ENCODE data around the gene TRMU. TPM values are rescaled to one million over a fixed set of nuclear protein-coding genes. Genes with fewer than 3 reads are reported as not detected.

Gene TRMU
- total RNA-seq, 1 donor from 2014 or later: 70.1 TPM

GRCh38 chr22:46349681-46350080 lies 14.2 kb downstream of the TRMU start:
- no peaks in the 10 kb centered on the region for H3K4me1 ChIP-seq
- H3K27ac ChIP-seq: no peak overlapping the region
- no peaks in the 10 kb centered on the region for H3K9me3 ChIP-seq (ENCODE audit: low read depth)
- TF ChIP-seq CTCF (IDR thresholded peaks at IDR 0.05) (no peak), EZH2phosphoT487 (IDR thresholded peaks at IDR 0.05) (no peak), EZH2 (IDR thresholded peaks at IDR 0.05) (no peak)
- H3K36me3 ChIP-seq: no peaks in the 10 kb centered on the region
- no peaks in the 10 kb centered on the region for H3F3A ChIP-seq (ENCODE audit: low read depth)
- H3K27ac Mint-ChIP-seq: no peak overlapping the region
- peaks cover 22% of the 10 kb centered on the region for H3K36me3 Mint-ChIP-seq
- no peaks in the 10 kb centered on the region for H3K27me3 Mint-ChIP-seq (ENCODE audit: insufficient read depth, low read depth)
- H2AFZ ChIP-seq (replicated peaks): no peak overlapping the region
- peaks cover 11% of the 10 kb centered on the region for H4K20me1 ChIP-seq (ENCODE audit: low read depth)
- H3K4me2 ChIP-seq: no peak overlapping the region
- no peak overlapping the region for H3K4me3 ChIP-seq
- peaks cover 6% of the 10 kb centered on the region for H3K4me1 Mint-ChIP-seq
- H3K27me3 ChIP-seq: no peaks in the 10 kb centered on the region
- no peak overlapping the region for H3K4me3 Mint-ChIP-seq
- H3K79me2 ChIP-seq (ENCODE audit: low read depth): no peaks in the 10 kb centered on the region
- H3K9me3 Mint-ChIP-seq: no peaks in the 10 kb centered on the region
- no peak overlapping the region for H3K9ac ChIP-seq
- DNase-seq (ENCODE audit: low spot score): no peak

GRCh38 chr22:46350121-46350520 lies 14.6 kb downstream of the TRMU start:
- Mint-ChIP-seq H3K36me3 (peaks cover 22% of the 10 kb centered on the region), H3K9me3 (no peaks in the 10 kb centered on the region), H3K27ac (no peak overlapping the region), H3K27me3 (ENCODE audit: insufficient read depth, low read depth) (no peaks in the 10 kb centered on the region), H3K4me1 (peaks cover 6% of the 10 kb centered on the region), H3K4me3 (no peak overlapping the region)
- Histone ChIP-seq H3K27ac (no peak overlapping the region), H3K79me2 (ENCODE audit: low read depth) (no peaks in the 10 kb centered on the region), H3K4me1 (no peaks in the 10 kb centered on the region), H3K9me3 (ENCODE audit: low read depth) (no peaks in the 10 kb centered on the region), H2AFZ (replicated peaks) (no peak overlapping the region), H3K4me3 (no peak overlapping the region), H3K27me3 (no peaks in the 10 kb centered on the region), H3K36me3 (no peaks in the 10 kb centered on the region), H4K20me1 (ENCODE audit: low read depth) (peaks cover 13% of the 10 kb centered on the region), H3K9ac (no peak overlapping the region), H3K4me2 (no peak overlapping the region), H3F3A (ENCODE audit: low read depth) (no peaks in the 10 kb centered on the region)
- TF ChIP-seq CTCF (IDR thresholded peaks at IDR 0.05) (no peak), EZH2 (IDR thresholded peaks at IDR 0.05) (no peak), EZH2phosphoT487 (IDR thresholded peaks at IDR 0.05) (no peak)
- no peak for DNase-seq (ENCODE audit: low spot score)

GRCh38 chr22:46350646-46351045 lies 15.1 kb downstream of the TRMU start:
- no peak for DNase-seq (ENCODE audit: low spot score)
- H3K9me3 ChIP-seq (ENCODE audit: low read depth): no peaks in the 10 kb centered on the region
- peaks cover 22% of the 10 kb centered on the region for H3K36me3 Mint-ChIP-seq
- no peak overlapping the region for H3K4me3 Mint-ChIP-seq
- H3K36me3 ChIP-seq: no peaks in the 10 kb centered on the region
- H3K4me1 Mint-ChIP-seq: peaks cover 9% of the 10 kb centered on the region
- no peak for TF ChIP-seq EZH2phosphoT487 (IDR thresholded peaks at IDR 0.05)
- no peak for TF ChIP-seq CTCF (IDR thresholded peaks at IDR 0.05)
- no peak for TF ChIP-seq EZH2 (IDR thresholded peaks at IDR 0.05)
- H3K27ac ChIP-seq: no peak overlapping the region
- no peaks in the 10 kb centered on the region for H3K79me2 ChIP-seq (ENCODE audit: low read depth)
- no peak overlapping the region for H3K4me2 ChIP-seq
- no peaks in the 10 kb centered on the region for H3K4me1 ChIP-seq
- H3K9me3 Mint-ChIP-seq: no peaks in the 10 kb centered on the region
- no peak overlapping the region for H3K27ac Mint-ChIP-seq
- peaks cover 14% of the 10 kb centered on the region for H4K20me1 ChIP-seq (ENCODE audit: low read depth)
- H3K27me3 Mint-ChIP-seq (ENCODE audit: insufficient read depth, low read depth): no peaks in the 10 kb centered on the region
- H3K27me3 ChIP-seq: no peaks in the 10 kb centered on the region
- no peaks in the 10 kb centered on the region for H3F3A ChIP-seq (ENCODE audit: low read depth)
- no peak overlapping the region for H3K4me3 ChIP-seq
- H3K9ac ChIP-seq: no peak overlapping the region
- no peak overlapping the region for H2AFZ ChIP-seq (replicated peaks)

Data from neural progenitor cell (in vitro differentiated cells).